ENCODE results near the gene NUDT16L1.

NUDT16L1 gene

DNA sequence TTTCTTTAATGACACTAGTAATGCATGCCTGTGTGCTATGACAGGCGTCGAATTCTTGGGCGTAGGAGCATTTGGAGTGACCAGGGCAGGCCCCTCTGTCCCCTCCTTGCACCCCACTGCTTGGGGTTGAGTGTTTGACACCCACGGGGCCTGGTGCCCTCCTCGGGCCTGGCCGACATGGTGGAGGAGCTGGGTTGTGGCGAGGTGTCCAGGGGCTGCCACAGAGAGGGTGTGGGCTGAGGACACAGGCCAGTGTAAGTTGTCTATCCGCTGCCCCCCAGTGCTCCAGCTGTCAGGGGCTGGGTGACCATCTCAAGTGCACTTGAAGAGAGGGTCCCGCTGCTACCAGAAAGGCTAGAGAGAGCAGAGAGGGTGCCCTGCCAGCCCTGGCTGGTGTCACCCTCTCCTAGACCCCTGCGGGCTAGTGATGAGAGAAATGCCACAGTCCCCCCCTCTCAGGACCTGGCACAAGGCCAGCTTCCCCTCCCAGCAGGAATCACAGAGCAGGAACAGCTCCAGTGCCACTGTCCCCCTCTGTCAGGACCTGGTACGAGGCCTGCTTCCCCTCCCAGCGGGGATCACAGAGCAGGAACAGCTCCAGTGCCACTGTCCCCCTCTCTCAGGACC is 38.3 kb upstream of the NUDT16L1 start:
- Histone ChIP-seq H3K9ac (ENCODE audit: low read length) (no peak overlapping the region), H3K36me3 (replicated peaks; ENCODE audit: insufficient read depth, low read length) (no peaks in the 10 kb centered on the region), H2AFZ (ENCODE audit: low read length) (no peak overlapping the region), H3K9me2 (replicated peaks; ENCODE audit: insufficient read depth, low read length) (no peaks in the 10 kb centered on the region), H3K4me3 (ENCODE audit: low read length) (no peak overlapping the region), H3K27ac (ENCODE audit: low read length) (no peak overlapping the region), H3F3A (ENCODE audit: insufficient read depth, low read length) (no peaks in the 10 kb centered on the region), H3K4me2 (ENCODE audit: low read depth, low read length) (no peak overlapping the region), H3K9me3 (replicated peaks; ENCODE audit: insufficient read depth, low read length) (no peaks in the 10 kb centered on the region), H3K4me1 (ENCODE audit: low read length) (no peaks in the 10 kb centered on the region), H4K20me1 (ENCODE audit: insufficient read depth, low read length) (no peaks in the 10 kb centered on the region), H3K79me2 (ENCODE audit: low read length) (peaks cover 3% of the 10 kb centered on the region), H3K27me3 (replicated peaks; ENCODE audit: insufficient read depth, low read length) (no peaks in the 10 kb centered on the region)
- no peak for TF ChIP-seq EZH2 (optimal IDR thresholded peaks at IDR 0.05; ENCODE audit: low read depth, low read length)
- TF ChIP-seq, protein P1, sequence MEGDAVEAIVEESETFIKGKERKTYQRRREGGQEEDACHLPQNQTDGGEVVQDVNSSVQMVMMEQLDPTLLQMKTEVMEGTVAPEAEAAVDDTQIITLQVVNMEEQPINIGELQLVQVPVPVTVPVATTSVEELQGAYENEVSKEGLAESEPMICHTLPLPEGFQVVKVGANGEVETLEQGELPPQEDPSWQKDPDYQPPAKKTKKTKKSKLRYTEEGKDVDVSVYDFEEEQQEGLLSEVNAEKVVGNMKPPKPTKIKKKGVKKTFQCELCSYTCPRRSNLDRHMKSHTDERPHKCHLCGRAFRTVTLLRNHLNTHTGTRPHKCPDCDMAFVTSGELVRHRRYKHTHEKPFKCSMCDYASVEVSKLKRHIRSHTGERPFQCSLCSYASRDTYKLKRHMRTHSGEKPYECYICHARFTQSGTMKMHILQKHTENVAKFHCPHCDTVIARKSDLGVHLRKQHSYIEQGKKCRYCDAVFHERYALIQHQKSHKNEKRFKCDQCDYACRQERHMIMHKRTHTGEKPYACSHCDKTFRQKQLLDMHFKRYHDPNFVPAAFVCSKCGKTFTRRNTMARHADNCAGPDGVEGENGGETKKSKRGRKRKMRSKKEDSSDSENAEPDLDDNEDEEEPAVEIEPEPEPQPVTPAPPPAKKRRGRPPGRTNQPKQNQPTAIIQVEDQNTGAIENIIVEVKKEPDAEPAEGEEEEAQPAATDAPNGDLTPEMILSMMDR (IDR thresholded peaks at IDR 0.05; ENCODE audit: low read length): no peak
- no peak for TF ChIP-seq EZH2phosphoT487 (IDR thresholded peaks at IDR 0.05; ENCODE audit: low read length)
- no peak for DNase-seq

DNA sequence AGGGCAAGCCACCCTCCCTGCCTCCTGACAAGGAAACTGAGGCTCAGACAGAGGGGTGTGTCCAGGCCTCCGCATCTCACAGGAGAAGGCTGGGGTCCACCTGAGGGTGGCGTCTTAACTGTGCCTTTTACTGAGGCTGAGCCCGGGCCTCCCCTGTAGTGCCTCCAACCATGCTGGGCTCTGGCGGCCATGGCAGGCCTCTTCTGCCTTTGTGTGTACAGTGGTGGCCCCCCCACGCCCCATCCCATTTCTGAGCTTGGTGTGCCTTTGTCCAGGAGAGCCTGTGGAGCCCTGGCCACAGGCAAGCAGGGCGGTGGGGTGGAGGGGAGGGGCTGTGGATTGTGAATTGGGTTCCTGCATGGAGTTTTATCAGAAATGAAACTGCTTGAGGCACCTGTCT is 37.6 kb upstream of the NUDT16L1 start:
- H3K27ac ChIP-seq (ENCODE audit: low read length): no peak overlapping the region
- TF ChIP-seq EZH2 (optimal IDR thresholded peaks at IDR 0.05; ENCODE audit: low read depth, low read length) (no peak), EZH2phosphoT487 (IDR thresholded peaks at IDR 0.05; ENCODE audit: low read length) (no peak)
- TF ChIP-seq, protein P1 (IDR thresholded peaks at IDR 0.05; ENCODE audit: low read length): no peak
- no peaks in the 10 kb centered on the region; the same call in 1 of the 2 replicates for H3K79me2 ChIP-seq (ENCODE audit: low read length)
- H3K4me2 ChIP-seq (ENCODE audit: low read depth, low read length): no peak overlapping the region
- H3K9me2 ChIP-seq (replicated peaks; ENCODE audit: insufficient read depth, low read length): no peaks in the 10 kb centered on the region
- H4K20me1 ChIP-seq (ENCODE audit: insufficient read depth, low read length): no peaks in the 10 kb centered on the region
- H3K4me1 ChIP-seq (ENCODE audit: low read length): no peaks in the 10 kb centered on the region
- H3K9me3 ChIP-seq (replicated peaks; ENCODE audit: insufficient read depth, low read length): no peaks in the 10 kb centered on the region
- no peak overlapping the region for H3K9ac ChIP-seq (ENCODE audit: low read length)
- no peak overlapping the region for H3K4me3 ChIP-seq (ENCODE audit: low read length)
- H2AFZ ChIP-seq (ENCODE audit: low read length): no peak overlapping the region
- no peaks in the 10 kb centered on the region for H3K27me3 ChIP-seq (replicated peaks; ENCODE audit: insufficient read depth, low read length)
- H3F3A ChIP-seq (ENCODE audit: insufficient read depth, low read length): no peaks in the 10 kb centered on the region
- no peak for DNase-seq
- H3K36me3 ChIP-seq (replicated peaks; ENCODE audit: insufficient read depth, low read length): no peaks in the 10 kb centered on the region

DNA sequence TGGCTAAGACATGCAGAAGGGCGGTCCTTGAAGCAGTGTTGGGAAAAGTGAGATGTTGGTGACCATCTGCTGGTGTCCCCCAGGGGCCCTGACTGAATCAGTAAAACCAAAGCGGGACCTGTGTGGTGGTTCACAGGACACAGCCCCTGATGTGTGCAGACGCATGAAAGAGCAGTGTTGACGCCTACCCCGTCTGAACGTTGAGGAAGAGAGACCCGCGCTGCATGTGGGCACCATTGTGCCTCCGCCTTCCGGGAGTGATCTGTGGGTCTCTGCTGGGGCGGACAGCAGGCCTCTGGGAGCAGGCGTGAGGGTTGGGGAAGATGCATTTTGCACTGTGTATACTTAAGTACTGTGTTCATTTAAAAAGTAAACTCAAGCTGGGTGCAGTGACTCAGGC is 37.1 kb upstream of the NUDT16L1 start:
- peaks cover 1% of the 10 kb centered on the region; the same call in 1 of the 2 replicates for H3K79me2 ChIP-seq (ENCODE audit: low read length)
- no peak overlapping the region for H3K4me2 ChIP-seq (ENCODE audit: low read depth, low read length)
- no peak overlapping the region for H3K9ac ChIP-seq (ENCODE audit: low read length)
- no peaks in the 10 kb centered on the region for H3K36me3 ChIP-seq (replicated peaks; ENCODE audit: insufficient read depth, low read length)
- no peaks in the 10 kb centered on the region for H3K9me2 ChIP-seq (replicated peaks; ENCODE audit: insufficient read depth, low read length)
- TF ChIP-seq, protein P1 (IDR thresholded peaks at IDR 0.05; ENCODE audit: low read length): no peak
- no peak for TF ChIP-seq EZH2phosphoT487 (IDR thresholded peaks at IDR 0.05; ENCODE audit: low read length)
- no peak for TF ChIP-seq EZH2 (optimal IDR thresholded peaks at IDR 0.05; ENCODE audit: low read depth, low read length)
- no peaks in the 10 kb centered on the region for H3F3A ChIP-seq (ENCODE audit: insufficient read depth, low read length)
- H4K20me1 ChIP-seq (ENCODE audit: insufficient read depth, low read length): no peaks in the 10 kb centered on the region
- no peak overlapping the region for H3K4me3 ChIP-seq (ENCODE audit: low read length)
- no peak overlapping the region for H2AFZ ChIP-seq (ENCODE audit: low read length)
- H3K27ac ChIP-seq (ENCODE audit: low read length): no peak overlapping the region
- H3K9me3 ChIP-seq (replicated peaks; ENCODE audit: insufficient read depth, low read length): no peaks in the 10 kb centered on the region
- no peaks in the 10 kb centered on the region for H3K4me1 ChIP-seq (ENCODE audit: low read length)
- H3K27me3 ChIP-seq (replicated peaks; ENCODE audit: insufficient read depth, low read length): no peaks in the 10 kb centered on the region
- no peak for DNase-seq
